DMS53 treated with DMSO at 0.1 percent for 48 hours (cell line): ENCODE data around the gene STRADB.
A peak's percentile ranks its signal among the peaks of the same experiment; 100 is the strongest.
"Not testable (repeated sequence)": the region's sequence is repeated elsewhere in the genome, so short reads cannot be mapped to it uniquely, and the experiment has no call there.

Source experiments
- DNase-seq: peaks from one replicate; lab custom pipeline; 2025; ENCODE audit not compliant: unreplicated experiment; lab: John Stamatoyannopoulos, UW

Gene STRADB

DNA sequence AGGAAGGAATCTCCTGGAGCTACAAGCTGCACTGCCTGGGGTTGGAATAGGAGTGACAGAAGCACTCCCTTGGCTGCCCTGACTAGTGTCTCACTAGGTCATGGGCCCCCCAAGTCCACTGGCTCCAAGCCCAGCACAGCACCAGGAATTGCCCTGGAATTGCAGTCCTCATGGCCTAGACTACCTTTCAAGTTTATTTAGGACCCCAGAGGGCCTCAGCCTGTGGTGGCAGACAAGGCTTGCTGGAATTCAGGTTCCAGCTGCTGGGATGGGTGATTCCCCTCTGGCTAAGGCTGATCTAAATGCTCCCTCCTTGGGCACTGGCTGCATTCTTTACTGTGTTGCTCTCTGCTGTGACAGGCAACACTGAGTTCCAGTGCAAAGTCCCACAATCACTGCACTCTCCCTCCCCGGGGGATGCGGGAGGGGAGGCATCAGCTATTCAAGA is 14.0 kb downstream of the STRADB start:
- DNase-seq = no peak

DNA sequence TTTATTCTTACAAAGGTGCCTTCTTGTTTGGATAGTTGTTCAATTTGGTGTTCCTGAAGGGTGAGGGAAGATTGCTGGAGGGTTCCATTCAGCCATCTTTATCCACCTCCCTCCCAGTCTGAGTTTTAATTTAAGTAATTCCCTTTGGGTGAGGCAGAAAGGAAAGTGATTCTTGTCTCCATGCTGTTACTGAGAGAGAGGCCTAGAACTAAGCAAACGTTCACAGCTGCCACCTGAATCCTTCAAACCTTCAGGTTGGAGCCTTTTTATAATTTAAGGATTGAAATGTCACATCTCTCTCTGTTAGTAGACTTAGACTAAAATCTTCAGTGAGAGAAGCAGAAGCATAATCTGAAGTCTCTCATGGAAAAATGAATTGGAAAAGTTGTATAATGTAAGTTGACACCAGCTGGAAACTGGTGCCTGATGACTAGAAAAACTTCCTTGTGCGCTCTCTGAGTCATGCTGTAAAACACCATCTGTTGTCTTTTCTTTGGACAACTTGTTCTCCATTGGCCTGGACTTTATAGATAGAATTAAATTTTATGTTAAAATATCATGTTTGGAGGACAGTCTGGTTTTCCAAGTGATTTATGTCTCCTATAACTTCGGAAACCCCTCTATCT is 14.6 kb downstream of the STRADB start:
- DNase-seq = peak; percentile 74

DNA sequence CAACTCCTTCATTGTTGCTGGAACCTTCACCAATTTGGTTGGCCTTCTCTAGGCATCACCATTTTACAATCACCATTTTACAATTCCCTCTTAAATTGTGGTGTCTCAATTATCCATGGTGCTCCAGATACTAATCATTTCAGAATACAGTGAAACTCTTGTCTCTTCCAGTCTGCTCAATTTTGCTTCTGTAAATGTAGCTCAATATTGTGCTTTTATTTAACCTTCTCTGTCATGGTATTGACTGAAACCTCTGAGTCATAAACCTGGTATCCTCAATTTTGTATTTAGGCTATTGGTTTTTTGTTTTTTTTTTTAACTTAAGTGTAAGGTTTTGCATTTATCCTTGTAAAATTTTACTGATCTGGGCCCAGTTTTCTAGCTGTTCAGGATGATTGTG is 16.1 kb downstream of the STRADB start:
- no peak for DNase-seq

DNA sequence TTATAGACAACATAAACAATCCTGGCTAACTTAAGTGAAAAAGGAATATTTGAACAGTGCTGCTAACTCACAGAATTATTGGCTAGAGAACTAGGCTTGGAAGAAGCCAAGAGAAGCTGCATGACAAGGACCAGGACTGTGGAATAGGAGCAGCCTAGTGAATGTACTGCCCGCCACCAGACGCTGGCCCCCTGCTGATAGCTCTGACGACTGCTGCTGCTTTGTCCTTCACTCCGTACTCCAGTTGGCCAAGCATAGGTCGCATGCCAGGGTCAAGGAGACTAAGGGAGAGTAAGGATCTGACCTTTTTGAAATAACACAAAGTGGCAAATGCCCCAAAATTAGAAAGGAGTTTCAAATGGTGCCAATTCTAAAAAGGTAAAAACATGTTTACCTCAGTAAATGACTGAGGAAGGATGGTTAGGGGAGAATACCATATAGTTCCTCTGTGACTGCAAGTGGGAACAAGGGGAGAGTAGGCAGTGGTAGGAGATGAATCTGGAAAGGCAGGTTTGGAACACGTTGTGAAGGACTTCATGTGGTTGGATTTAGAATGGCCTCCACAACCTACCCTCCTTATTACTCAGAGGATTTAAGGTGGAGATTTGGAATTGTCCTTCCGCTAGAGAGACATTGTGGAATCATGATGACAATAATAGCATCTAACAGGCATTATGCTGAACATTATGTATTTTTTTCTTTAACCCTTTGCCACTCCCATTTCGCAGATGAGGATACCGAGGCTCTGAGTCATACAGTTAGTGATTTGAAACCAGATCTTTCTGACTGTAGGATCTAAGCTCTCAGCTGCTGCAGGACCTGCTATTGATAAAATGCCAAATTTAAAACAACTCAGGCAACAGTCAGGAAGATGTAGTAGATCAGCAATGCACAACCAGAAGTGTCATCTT is 19.5 kb downstream of the STRADB start:
- no peak for DNase-seq

DNA sequence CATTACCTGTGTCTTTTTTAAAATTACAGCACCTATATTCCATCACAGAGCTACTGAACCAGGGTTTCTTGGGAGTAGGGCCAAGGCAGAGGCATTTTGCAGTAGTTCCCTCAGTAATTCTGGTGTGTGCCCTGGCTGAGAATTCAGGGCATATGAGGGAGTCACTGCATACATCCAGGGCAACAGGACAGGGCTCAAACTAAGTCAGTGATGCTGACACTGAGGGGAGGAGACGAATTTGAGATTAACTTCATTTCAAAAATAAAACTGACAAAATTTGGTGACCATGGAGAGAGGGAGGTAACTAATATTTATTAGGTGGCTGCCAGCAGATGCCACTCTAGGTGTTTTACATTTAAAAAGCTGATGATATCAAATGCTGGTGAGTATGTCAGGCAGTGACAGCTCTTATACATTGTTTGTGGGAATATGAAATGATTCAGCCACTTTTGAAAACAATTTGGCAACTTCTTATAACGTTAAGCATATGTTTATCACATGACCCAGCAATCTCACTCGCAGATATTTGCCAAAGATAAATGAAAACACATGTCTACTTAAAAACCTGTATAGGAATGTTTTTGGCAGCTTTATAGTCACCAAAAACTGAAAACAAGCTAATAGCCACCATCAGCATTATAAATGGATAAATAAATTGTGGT is 20.3 kb downstream of the STRADB start:
- DNase-seq = no peak

DNA sequence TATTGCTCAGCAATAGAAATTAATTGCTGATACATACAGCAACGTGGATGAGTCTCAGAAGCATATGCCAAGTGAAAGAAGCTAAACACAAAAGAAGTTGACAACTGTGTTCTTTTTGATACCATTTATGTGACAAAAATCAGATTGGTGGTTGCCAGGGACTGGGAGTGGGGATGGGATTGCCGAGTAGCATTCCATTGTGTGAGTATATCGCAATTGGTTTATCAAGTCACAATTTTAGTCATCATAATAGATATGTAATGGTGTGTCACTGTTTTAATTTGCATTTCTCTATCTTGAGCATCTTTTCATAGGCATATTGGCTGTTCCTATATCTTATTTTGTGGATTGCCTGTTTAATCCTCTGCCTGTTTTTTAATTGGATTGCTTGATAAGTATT is 20.9 kb downstream of the STRADB start:
- no peak for DNase-seq

DNA sequence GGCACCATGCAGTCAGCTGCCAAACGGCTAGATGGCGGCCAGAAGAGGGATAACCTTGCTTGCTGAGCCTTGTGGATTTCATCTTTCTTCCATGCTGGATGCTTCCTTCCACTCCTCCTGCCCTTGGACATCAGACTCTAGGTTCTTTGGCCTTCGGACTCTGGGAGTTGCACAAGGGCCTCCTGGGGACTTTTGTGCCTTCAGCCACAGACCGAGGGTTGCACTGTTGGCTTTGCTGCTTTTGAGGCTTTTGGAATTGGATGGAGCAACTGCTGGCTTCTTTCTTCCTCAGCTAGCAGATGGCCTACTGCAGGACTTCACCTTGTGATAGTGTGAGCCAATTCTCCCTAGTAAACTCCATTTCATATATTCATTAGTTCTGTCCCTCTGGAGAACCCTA is 31.0 kb downstream of the STRADB start:
- DNase-seq = no peak

DNA sequence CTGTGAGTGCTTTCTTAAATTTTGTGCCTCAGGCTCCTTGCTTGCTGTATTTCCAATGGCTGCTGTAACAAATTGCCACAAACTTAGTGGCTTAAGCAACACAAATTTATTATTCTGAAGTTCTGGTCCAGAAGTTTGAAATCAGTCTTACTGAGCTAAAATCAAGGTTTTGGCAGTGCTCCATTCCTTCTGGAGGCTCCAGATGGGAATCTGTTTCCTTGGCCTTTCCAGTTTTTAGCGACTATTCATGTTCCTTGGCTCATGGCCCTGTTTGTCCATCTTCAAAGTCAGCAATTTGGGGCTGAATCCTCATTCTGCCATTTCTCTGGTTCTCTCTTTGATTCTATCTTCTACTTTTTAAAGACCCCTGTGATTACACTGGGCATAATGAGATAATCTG is 31.8 kb downstream of the STRADB start:
- DNase-seq = no peak

DNA sequence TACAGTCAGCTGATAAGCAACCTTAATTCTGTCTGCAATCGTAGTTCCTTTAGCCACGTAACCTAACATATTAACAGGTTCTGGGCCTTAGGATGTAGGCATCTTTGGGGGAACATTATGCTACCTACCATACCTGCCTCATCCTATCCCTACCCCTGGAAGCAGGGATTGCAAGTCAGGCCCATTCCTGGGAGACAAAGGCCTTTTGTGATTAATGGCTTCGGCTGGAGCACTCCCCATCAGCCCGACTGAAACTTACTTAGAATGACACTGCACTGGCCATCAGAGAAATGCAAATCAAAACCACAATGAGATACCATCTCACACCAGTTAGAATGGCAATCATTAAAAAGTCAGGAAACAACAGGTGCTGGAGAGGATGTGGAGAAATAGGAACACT is 32.2 kb downstream of the STRADB start:
- DNase-seq = not testable (repeated sequence)

DNA sequence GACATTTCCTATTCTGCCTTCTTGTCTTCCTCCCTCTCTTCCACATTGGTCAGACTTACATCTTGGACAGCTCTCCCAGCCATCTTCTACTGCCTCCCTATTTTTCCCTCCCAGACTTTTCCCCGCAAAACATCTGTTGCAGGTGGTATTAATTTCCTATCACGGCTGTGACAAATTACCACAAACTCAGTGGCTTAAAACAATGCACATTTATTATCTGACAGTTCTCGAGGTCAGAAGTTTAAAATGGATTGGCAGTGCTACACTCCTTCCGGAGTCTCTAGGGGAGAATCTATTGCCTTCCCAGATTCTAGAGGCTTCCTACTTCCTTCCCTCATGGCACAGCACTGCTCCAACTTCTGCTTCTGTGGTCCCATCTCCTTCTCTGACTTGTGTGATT is 33.3 kb downstream of the STRADB start:
- DNase-seq = no peak

DNA sequence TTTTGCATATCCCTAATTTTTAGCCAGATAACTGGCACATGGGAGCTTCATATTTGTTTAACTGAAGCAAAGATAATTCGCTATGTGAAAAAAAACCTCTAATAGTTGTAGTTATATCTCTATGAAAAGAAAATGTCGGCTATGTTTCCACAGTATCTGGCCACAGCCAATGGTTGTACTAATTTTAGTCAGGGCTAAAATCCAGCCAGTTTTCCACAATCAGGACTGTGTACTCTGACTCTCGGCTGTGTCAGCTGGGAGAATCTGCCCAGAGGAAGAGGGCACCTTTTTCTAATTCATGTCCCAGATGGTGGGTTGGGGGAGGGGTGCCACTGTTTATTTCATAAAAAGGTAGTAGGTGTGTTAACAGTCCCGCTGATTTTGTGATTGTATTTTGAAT is 38.8 kb downstream of the STRADB start:
- no peak for DNase-seq

DNA sequence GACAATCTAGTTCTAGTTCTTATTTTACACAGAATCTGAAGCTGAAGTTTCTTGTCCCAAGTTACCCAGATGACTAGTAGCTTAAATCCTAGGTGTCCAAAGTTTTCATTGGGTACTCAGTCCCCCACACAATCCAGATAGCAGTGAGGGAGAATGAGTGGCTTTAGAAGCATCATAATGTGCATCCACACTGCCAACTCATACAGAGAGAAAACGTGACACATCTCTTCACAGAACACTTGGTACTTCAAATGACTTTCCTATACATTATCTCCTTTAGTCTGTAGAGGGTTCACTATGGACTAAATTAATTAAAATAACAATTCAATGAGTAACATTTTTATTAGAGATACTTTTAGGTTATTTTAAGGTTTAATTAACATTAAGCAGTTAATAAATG is 45.2 kb downstream of the STRADB start:
- DNase-seq = no peak

DNA sequence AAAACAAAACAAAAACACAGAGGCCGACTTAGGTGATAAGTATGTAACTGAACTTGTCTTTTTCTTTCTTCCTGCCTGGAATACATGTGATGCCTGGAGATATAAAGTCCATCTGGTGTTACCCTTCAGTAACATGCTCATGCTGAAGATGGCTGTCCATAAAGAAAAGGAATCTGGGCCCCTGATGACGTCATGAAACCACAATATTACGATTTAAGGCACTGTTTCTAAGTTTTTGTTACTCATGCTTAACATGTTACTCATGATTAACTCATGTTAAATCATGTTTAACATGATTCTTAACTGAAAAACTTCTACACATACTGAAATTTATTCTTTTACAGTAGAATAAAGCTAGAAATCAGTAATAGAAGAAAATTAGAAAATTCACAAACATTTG is 49.0 kb downstream of the STRADB start:
- DNase-seq = no peak

DNA sequence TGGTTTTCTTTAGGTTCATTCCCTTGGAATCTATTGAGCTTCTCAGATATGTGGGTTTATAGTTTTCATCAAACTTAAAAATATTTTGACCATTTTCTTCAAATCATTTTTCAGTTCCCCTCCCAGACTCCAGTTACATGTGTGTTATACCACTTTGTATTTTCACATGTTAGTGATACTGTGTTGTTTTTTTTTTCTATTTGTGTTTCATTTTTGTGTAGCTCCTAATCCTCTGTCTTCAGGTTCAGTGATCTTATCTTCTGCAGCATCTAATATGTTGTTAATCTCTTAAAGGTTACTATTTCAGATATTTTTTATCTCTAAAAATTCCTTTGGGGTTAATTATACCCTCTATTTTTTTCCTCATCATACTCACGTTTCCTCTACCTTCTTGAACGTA is 51.2 kb downstream of the STRADB start:
- DNase-seq = no peak

DNA sequence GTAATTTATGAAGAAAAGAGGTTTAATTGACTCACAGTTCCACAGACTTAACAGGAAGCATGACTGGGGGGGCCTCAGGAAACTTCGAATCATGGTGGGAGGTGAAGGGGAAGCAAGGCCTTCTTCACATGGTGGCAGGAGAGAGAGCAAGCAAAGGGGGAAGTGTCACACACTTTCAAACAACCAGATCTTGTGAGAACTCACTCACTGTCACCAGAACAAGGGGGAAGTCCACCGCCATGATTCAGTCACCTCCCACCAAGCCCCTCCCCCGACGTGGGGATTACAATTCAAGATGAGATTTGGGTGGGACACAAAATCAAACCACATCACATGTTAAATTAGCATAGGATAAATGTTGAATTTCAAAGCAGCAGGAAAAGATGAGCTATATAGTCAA is 56.2 kb downstream of the STRADB start:
- DNase-seq = no peak

DNA sequence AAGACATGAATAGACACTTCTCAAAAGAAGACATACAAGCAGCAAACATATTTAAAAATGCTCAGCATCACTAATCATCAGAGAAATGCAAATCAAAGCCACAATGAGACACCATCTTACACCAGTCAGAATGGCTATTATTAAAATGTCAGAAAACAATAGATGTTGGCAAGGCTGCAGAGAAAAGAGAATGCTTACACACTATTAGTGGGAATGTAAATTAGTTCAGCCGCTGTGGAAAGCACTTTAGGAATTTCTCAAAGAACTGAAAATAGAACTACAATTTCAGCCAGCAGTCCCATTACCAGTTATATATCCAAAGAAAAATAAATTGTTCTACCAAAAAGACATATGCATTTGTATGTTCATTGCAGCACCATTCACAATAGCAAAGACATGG is 61.7 kb downstream of the STRADB start:
- DNase-seq = no peak

DNA sequence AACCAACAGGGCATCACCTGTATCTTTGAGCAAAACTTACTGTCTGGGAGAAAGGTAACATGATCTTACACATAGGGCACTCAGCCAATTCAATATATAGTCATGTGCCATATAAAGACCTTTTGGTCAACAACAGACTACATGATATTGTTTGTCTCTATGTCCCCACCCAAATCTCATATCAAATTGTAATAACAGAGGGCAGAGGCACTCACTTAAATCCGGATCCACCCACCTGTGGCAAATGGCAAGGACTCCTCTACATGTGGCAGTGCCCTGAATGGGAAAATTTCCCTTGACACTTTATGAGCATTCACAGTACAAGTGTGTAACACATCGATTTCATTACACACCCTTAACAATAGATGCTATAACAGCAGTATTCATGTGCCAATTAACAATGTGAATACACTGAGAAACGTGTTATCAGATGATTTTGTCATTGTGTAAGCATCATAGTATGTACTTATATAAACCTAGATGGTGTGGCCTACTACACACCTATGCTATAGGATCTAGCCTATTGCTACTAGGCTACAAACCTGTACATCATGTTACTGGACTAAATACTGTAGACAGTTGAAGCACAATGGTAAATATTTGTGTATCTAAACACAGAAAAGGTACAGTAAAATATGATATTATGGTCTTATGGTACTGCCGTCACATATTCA is 64.2 kb downstream of the STRADB start:
- DNase-seq = no peak

DNA sequence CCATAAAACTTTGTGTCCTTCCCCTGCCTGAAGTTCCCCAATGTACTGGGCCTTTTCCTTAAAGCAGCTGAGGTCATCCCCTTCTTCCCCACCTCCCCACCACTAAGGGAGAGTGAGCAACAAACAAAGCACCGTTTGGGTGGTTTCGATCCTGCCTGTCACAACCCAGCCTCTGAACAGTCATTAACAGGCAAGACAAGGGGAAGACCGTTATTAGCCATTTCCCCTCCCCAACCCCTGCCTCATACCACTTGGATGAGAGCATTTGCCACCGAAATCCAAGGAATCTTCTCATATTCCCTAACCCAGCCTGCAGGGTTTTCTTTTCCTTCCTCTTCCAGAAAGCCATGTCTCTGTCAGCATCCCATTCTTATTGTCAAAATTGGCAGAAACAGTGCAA is 65.6 kb downstream of the STRADB start:
- no peak for DNase-seq

DNA sequence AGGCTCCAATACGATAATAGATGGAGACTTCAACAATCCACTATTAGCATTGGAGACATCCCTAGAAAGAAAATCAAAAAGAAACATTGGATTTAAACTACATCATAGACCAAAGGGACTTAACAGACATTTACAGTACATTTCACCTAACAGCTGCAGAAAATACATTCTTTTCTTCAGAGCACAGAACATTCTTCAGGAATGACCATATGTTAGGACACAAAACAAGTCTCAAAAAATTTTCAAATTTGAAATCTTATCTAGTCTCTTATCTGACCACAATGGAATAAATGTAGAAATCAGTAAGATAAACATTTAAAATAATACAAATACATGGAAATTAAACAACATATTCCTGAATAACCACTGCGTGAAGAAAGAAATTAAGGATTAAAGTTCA is 68.7 kb downstream of the STRADB start:
- DNase-seq = no peak

DNA sequence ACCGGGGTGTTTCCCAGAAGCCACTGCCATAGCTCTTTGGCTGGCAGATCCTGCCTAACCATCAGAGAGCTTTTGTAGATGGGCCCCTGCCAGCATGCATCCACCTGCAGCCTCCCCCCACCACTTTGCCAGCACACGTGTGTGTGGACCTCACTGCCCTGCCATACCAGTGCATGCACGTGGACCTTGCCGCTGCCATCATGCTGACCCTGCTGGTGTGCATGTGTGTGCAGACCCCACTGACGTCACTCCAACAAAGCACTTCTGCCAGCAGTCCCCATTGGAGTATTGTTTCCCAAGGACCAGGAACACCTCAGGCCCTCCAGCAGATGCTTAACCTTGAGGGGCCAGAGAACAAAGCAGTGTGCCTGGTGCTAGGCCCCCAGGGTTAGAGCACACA is 71.4 kb downstream of the STRADB start:
- DNase-seq = no peak

DNA sequence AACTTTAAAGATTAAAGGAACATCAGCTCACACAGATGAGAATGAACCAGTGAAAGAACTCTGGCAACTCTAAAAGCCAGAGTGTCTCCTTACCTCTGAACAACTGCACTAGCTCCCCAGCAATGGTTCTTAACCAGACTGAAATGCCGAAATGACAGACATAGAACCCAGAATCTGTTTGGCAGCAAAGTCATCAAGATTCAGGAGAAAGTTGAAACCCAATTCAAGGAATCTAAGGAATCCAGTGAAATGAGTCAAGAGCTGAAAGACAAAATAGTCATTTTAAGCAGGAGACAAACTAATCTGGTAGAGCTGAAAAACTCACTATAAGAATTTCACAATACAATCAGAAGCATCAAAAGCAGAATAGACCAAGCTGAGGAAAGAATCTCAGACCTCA is 72.0 kb downstream of the STRADB start:
- no peak for DNase-seq
